ENCODE results near the gene RNPEPL1. TPM values are rescaled to one million over a fixed set of nuclear protein-coding genes. Genes with fewer than 3 reads are reported as not detected.
A peak's percentile ranks its signal among the peaks of the same experiment; 100 is the strongest.

RNPEPL1 gene
- total and polyA plus RNA-seq, 5 donors from 2014 or later: 28.5 to 167 (median 70.8) TPM

DNA sequence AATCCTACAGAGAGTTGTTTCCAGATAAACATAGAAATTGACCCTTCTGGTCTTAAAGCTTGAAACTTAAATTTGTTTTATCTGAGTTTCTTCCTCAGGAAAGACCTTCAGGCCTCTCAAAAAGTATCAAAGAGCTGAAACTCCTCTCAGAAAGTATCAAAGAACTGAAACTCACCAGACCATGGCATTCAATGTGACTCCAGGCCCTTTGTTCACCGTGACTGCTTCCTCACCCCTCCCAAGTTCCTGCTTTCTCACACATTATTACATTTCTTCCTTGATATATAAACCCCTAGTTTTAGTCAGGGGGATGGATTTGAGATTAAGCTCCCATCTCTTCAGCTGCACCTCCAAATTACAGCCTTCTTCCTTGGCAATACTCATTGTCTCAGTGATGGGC lies 16.5 kb upstream of the RNPEPL1 start:
- H3K27ac ChIP-seq (ENCODE audit: insufficient read depth, low read length, poor library complexity, severe bottlenecking): no peak overlapping the region
- peaks cover 22% of the 10 kb centered on the region for H3K36me3 Mint-ChIP-seq

DNA sequence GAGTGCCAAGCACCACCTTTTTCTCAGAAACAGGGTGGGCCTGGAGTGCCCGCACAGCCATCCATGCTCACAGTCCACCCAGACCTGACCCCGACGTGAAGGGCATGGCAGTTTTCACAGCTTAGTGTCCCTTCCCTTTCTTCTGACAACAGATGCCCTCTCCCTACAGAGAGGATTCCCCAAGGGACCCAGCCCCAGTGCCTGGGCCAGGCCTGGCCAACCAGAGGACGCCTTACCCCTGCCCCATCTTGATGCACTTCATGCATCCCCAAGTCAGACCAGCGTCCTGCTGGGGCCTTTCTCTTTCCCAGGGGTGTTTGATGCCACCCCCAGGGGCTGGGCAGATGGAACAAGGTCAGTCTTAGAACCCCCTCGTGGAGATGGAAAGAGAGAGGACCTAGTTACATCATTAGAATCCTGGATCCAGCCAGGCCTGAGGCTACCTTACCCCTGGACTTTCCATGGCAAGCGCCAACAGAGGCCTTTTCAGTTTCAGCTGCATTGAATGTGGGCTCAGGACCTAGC lies 14.3 kb upstream of the RNPEPL1 start:
- no peak overlapping the region for H3K27ac ChIP-seq (ENCODE audit: insufficient read depth, low read length, poor library complexity, severe bottlenecking)
- H3K4me1 ChIP-seq (ENCODE audit: control insufficient read depth, insufficient read depth, low read length, poor library complexity, severe bottlenecking): peaks cover 27% of the 10 kb centered on the region
- H3K27me3 ChIP-seq (ENCODE audit: control insufficient read depth, insufficient read depth, low read length): no peaks in the 10 kb centered on the region
- peaks cover 22% of the 10 kb centered on the region for H3K36me3 Mint-ChIP-seq
- ATAC-seq (ENCODE audit: low read depth in 2 of 2) (no peak), DNase-seq (no peak)
- peaks cover 17 to 25% (median 21%) of the 10 kb centered on the region in 4 donors for H3K4me1 Mint-ChIP-seq
- peaks cover 30% of the 10 kb centered on the region for H3K36me3 ChIP-seq (ENCODE audit: control insufficient read depth, insufficient read depth, low read length)
- H3K27ac Mint-ChIP-seq: no peak overlapping the region
- H3K9me3 ChIP-seq (ENCODE audit: control insufficient read depth in 2 of 2, low read length in 2 of 2): no peaks in the 10 kb centered on the region
- H3K27me3 Mint-ChIP-seq: no peaks in the 10 kb centered on the region
- no peak overlapping the region for H3K4me3 Mint-ChIP-seq
- peaks cover 0 to 2% (median 2%) of the 10 kb centered on the region in 7 donors for H3K9me3 Mint-ChIP-seq
- no peak overlapping the region for H3K4me3 ChIP-seq (ENCODE audit: low read depth, low read length)

More for the DNA sequence above, 16.5 kb upstream of the RNPEPL1 start:
- Mint-ChIP-seq H3K4me3 (no peak overlapping the region), H3K9me3 (peaks cover 0 to 3% (median 2%) of the 10 kb centered on the region in 7 donors), H3K4me1 (peaks cover 11 to 15% (median 14%) of the 10 kb centered on the region in 4 donors), H3K27ac (no peak overlapping the region), H3K27me3 (no peaks in the 10 kb centered on the region)
- no peaks in the 10 kb centered on the region for H3K27me3 ChIP-seq (ENCODE audit: control insufficient read depth, insufficient read depth, low read length)
- DNase-seq (no peak), ATAC-seq (ENCODE audit: low read depth in 2 of 2) (no peak)
- peaks cover 30% of the 10 kb centered on the region for H3K36me3 ChIP-seq (ENCODE audit: control insufficient read depth, insufficient read depth, low read length)
- H3K4me3 ChIP-seq (ENCODE audit: low read depth, low read length): no peak overlapping the region
- peaks cover 5% of the 10 kb centered on the region for H3K4me1 ChIP-seq (ENCODE audit: control insufficient read depth, insufficient read depth, low read length, poor library complexity, severe bottlenecking)
- H3K9me3 ChIP-seq (ENCODE audit: control insufficient read depth in 2 of 2, low read length in 2 of 2): no peaks in the 10 kb centered on the region

DNA sequence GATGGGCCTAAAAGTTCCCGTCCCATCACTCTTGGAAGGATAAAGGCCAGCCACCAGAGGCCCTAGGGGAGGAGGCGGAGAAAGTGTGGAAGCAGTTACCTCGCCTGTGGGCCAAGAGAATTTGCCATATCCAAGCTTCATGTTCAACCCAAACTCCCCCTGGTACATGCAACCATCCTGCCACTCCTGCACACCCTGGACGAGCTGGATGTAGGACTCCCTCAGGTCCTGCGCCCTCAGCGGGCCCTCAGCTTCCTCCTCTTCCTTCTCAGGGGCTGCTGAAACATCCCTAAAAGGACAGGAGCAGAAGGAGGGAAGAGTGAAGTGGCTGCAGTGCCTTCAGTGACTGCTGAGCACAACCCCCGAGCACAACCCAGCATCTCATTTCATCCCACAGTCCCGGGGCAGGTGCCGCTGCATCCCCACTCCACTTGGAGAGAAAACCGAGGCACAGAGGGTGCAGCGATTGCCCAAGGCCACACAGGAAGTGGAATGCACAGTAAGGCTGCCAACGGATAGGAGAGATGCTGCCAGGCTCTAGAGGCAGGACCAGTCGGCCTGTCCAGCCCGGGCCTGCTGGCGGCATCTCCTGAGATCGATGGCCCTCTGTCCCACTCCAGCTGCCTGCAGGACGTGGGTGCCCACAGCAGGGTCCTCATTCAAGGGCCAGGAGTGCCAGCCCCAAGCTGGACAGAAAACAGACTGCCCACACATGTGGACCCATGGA lies 13.4 kb upstream of the RNPEPL1 start:
- H3K4me3 ChIP-seq (ENCODE audit: low read depth, low read length): no peak overlapping the region
- H3K4me1 ChIP-seq (ENCODE audit: control insufficient read depth, insufficient read depth, low read length, poor library complexity, severe bottlenecking): peaks cover 37% of the 10 kb centered on the region
- Mint-ChIP-seq H3K9me3 (peaks cover 0 to 2% (median 2%) of the 10 kb centered on the region in 7 donors), H3K27me3 (no peaks in the 10 kb centered on the region), H3K4me3 (no peak overlapping the region), H3K4me1 (peaks cover 23 to 34% (median 30%) of the 10 kb centered on the region in 4 donors), H3K36me3 (peaks cover 22% of the 10 kb centered on the region), H3K27ac (peak overlapping the region in 1 of 3 donors; percentile 45)
- no peaks in the 10 kb centered on the region for H3K9me3 ChIP-seq (ENCODE audit: control insufficient read depth in 2 of 2, low read length in 2 of 2)
- H3K36me3 ChIP-seq (ENCODE audit: control insufficient read depth, insufficient read depth, low read length): peaks cover 30% of the 10 kb centered on the region
- no peak for DNase-seq
- ATAC-seq (ENCODE audit: low read depth in 2 of 2): no peak
- H3K27me3 ChIP-seq (ENCODE audit: control insufficient read depth, insufficient read depth, low read length): no peaks in the 10 kb centered on the region
- H3K27ac ChIP-seq (ENCODE audit: insufficient read depth, low read length, poor library complexity, severe bottlenecking): no peak overlapping the region

DNA sequence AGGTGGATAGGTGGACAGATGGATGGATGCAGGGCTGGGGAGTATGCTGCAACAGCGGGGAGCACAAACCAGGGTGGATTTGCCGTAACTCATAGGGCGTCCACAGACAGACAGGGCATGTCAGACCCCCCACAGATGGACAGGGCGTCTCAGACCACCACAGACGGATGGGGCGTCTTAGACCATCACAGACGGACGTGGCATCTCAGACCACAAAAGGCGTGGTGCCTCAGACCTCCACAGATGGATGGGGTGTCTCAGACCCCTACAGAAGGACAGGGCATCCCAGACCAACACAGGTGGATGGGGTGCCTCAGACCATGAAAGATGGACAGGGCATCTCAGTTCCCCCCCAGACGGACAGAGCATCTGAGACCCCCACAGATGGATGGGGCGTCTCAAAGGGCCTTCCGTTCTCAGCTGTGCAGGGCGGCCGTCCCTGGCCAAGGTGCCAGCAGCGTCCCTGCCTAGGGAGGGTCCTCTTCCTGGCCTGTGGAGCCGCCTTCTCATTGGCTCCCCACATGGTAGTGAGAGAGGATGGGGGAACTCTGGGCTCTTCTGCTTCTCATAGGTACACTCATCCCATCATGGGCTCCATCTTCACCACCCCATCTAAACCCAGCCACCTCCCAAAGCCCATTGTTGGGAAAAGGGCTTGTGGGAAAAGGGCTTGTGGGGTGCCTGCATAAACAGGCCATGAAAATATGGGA lies 12.6 kb upstream of the RNPEPL1 start:
- Mint-ChIP-seq H3K9me3 (peaks cover 0 to 2% (median 1%) of the 10 kb centered on the region in 7 donors), H3K4me3 (no peak overlapping the region), H3K36me3 (peaks cover 21% of the 10 kb centered on the region), H3K27me3 (no peaks in the 10 kb centered on the region), H3K4me1 (peaks cover 25 to 36% (median 32%) of the 10 kb centered on the region in 4 donors), H3K27ac (no peak overlapping the region)
- no peaks in the 10 kb centered on the region for H3K9me3 ChIP-seq (ENCODE audit: control insufficient read depth in 2 of 2, low read length in 2 of 2)
- peaks cover 28% of the 10 kb centered on the region for H3K36me3 ChIP-seq (ENCODE audit: control insufficient read depth, insufficient read depth, low read length)
- H3K4me3 ChIP-seq (ENCODE audit: low read depth, low read length): no peak overlapping the region
- no peak for DNase-seq
- ATAC-seq (ENCODE audit: low read depth in 2 of 2): no peak
- H3K27ac ChIP-seq (ENCODE audit: insufficient read depth, low read length, poor library complexity, severe bottlenecking): no peak overlapping the region
- H3K27me3 ChIP-seq (ENCODE audit: control insufficient read depth, insufficient read depth, low read length): no peaks in the 10 kb centered on the region
- H3K4me1 ChIP-seq (ENCODE audit: control insufficient read depth, insufficient read depth, low read length, poor library complexity, severe bottlenecking): peaks cover 39% of the 10 kb centered on the region

DNA sequence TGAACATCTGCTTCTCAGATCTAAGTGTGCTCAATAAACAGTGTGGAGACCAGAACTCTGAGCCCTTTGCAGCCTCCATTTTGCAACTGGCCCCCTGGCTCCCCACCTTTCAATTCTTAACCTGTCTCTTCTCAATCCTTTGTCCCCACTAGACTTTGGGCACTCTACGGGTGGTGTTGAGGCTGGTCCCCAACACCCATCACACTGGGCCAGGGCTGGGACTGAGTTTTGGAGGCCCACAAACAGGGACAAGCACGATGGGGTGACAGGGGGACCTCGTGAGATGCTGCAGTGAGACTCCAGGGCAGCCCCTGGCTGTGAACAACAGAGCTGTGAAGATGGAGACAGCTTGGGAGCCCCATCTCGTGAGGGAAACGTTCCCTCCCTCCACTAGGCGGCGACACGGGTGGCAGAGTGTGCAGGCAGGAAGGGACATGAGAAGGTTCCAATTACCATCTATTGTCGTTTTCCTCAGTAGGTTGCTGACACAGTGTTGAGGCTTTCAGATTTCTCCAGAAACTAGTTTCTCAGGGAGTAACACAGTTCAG lies 11.7 kb upstream of the RNPEPL1 start:
- Histone ChIP-seq H3K9me3 (ENCODE audit: control insufficient read depth in 2 of 2, low read length in 2 of 2) (no peaks in the 10 kb centered on the region), H3K36me3 (ENCODE audit: control insufficient read depth, insufficient read depth, low read length) (peaks cover 20% of the 10 kb centered on the region), H3K27ac (ENCODE audit: insufficient read depth, low read length, poor library complexity, severe bottlenecking) (no peak overlapping the region), H3K4me3 (ENCODE audit: low read depth, low read length) (no peak overlapping the region), H3K4me1 (ENCODE audit: control insufficient read depth, insufficient read depth, low read length, poor library complexity, severe bottlenecking) (peaks cover 45% of the 10 kb centered on the region), H3K27me3 (ENCODE audit: control insufficient read depth, insufficient read depth, low read length) (no peaks in the 10 kb centered on the region)
- Mint-ChIP-seq H3K4me3 (peak overlapping the region; percentile 62 to 83 (median 74)), H3K27ac (peak overlapping the region; percentile 79 to 84 (median 83)), H3K27me3 (peaks cover 4% of the 10 kb centered on the region), H3K4me1 (peaks cover 31 to 43% (median 36%) of the 10 kb centered on the region in 4 donors), H3K36me3 (peaks cover 13% of the 10 kb centered on the region), H3K9me3 (peaks cover 0 to 2% (median 0%) of the 10 kb centered on the region in 7 donors)
- DNase-seq (peak; percentile 55 to 83 (median 67)), ATAC-seq (ENCODE audit: low read depth in 2 of 2) (no peak)

DNA sequence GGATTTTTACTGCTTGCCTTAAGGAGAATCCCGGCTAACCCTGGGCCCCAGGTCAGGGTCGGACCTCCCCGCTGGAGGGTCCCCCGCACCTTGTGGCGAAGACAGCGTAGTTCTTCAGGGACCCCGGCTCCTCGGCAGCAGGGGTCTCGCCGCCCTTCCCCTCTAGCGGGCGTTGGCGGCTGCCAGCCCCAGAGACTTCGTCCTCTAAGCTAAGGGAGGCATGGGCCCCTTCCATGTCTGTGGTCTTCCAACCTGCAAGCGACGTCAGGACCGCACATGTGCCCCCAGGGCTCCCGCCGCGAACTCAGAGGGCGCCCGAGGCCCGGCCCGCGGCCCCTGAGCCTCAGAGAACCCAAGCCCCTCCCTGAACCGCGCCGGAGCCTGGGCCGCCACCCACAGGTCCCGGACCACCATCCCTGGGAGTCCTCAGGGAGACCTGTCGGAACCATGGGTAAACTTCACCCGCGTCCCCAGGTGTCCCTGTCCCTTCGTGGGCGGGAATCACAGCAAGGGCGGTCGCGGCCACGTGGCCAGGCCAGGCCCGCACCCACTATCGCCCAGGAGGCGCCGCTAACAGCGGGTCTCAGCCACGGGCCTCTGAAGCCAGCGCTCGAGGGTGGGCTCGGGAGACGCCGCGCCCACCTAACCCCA lies 11.1 kb upstream of the RNPEPL1 start:
- Histone ChIP-seq H3K27ac (ENCODE audit: insufficient read depth, low read length, poor library complexity, severe bottlenecking) (no peak overlapping the region), H3K36me3 (ENCODE audit: control insufficient read depth, insufficient read depth, low read length) (peaks cover 15% of the 10 kb centered on the region), H3K4me3 (ENCODE audit: low read depth, low read length) (no peak overlapping the region), H3K9me3 (ENCODE audit: control insufficient read depth in 2 of 2, low read length in 2 of 2) (no peaks in the 10 kb centered on the region), H3K4me1 (ENCODE audit: control insufficient read depth, insufficient read depth, low read length, poor library complexity, severe bottlenecking) (peaks cover 51% of the 10 kb centered on the region), H3K27me3 (ENCODE audit: control insufficient read depth, insufficient read depth, low read length) (no peaks in the 10 kb centered on the region)
- peaks cover 4% of the 10 kb centered on the region for H3K27me3 Mint-ChIP-seq
- ATAC-seq (ENCODE audit: low read depth in 2 of 2): no peak
- DNase-seq: no peak
- peaks cover 28 to 49% (median 39%) of the 10 kb centered on the region in 4 donors for H3K4me1 Mint-ChIP-seq
- H3K9me3 Mint-ChIP-seq: no peaks in the 10 kb centered on the region
- H3K27ac Mint-ChIP-seq: peak overlapping the region in 1 of 3 donors; percentile 84
- peak overlapping the region; percentile 62 to 98 (median 74) for H3K4me3 Mint-ChIP-seq
- H3K36me3 Mint-ChIP-seq: peaks cover 8% of the 10 kb centered on the region

DNA sequence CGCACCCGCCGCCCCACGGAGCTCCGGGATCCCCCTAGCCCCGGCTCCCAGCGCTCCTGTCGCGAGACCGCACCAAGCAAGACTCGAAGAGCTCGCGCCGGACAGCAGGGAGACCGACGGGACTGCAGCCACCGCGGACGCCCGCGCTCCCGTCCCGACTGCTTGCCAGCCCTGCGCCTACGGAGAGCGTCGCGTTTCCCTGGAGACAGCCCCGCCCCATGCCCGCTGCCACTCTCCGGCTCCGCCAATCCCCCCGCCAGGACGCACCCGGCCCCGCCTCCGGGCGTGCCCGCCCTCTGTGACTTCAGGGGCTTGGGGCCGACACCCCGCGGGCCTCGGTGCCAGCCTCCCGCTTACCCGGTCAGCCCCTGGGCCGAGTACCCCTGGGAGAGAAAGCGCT lies 10.5 kb upstream of the RNPEPL1 start, which contains the start of gene ANKMY1:
Gene ANKMY1, minus strand, starts transcription at position 181 of the 400 bp plus-strand sequence. CDS start 653 bp downstream, outside the sequence.
- Histone ChIP-seq H3K9me3 (ENCODE audit: control insufficient read depth in 2 of 2, low read length in 2 of 2) (no peaks in the 10 kb centered on the region), H3K4me1 (ENCODE audit: control insufficient read depth, insufficient read depth, low read length, poor library complexity, severe bottlenecking) (peaks cover 56% of the 10 kb centered on the region), H3K27ac (ENCODE audit: insufficient read depth, low read length, poor library complexity, severe bottlenecking) (no peak within 1 kb of the TSS), H3K36me3 (ENCODE audit: control insufficient read depth, insufficient read depth, low read length) (peaks cover 11% of the 10 kb centered on the region), H3K4me3 (ENCODE audit: low read depth, low read length) (peak within 1 kb of the TSS; percentile 85), H3K27me3 (ENCODE audit: control insufficient read depth, insufficient read depth, low read length) (no peaks in the 10 kb centered on the region)
- no peaks in the 10 kb centered on the region for H3K9me3 Mint-ChIP-seq
- DNase-seq (peak; percentile 47 to 81 (median 52)), ATAC-seq (ENCODE audit: low read depth in 2 of 2) (no peak)
- peaks cover 4% of the 10 kb centered on the region for H3K27me3 Mint-ChIP-seq
- peak within 1 kb of the TSS; percentile 89 to 98 (median 90) for H3K4me3 Mint-ChIP-seq
- peaks cover 28 to 53% (median 43%) of the 10 kb centered on the region in 4 donors for H3K4me1 Mint-ChIP-seq
- H3K27ac Mint-ChIP-seq: peak within 1 kb of the TSS in 1 of 3 donors; percentile 84
- peaks cover 8% of the 10 kb centered on the region for H3K36me3 Mint-ChIP-seq

Data from CD4-positive, CD25-positive, alpha-beta regulatory T cell (primary cell).